ENCODE data around the gene CCDC122.
A peak's percentile ranks its signal among the peaks of the same experiment; 100 is the strongest.

The CCDC122 gene

GRCh38 chr13:43878892-43879754 lies at the start of gene CCDC122:
Gene CCDC122, minus strand, starts transcription at chr13:43879740. Its CDS starts 10,364 bp downstream, at chr13:43869376.
- no peaks in the 10 kb centered on the region for H3K36me3 ChIP-seq (ENCODE audit: insufficient read depth, low read length)
- peaks cover 12% of the 10 kb centered on the region for H3K4me1 ChIP-seq (ENCODE audit: insufficient read depth, low read length)
- H3K9ac ChIP-seq (ENCODE audit: low read length), result peak within 1 kb of the TSS; percentile 62
- H3K27me3 ChIP-seq (ENCODE audit: control insufficient read depth in 1 of 2, insufficient read depth in 2 of 2, low read length in 2 of 2), result no peaks in the 10 kb centered on the region
- no peaks in the 10 kb centered on the region for H3K9me3 ChIP-seq (ENCODE audit: low read length)
- H3K4me3 ChIP-seq (ENCODE audit: low read depth in 1 of 2, low read length in 2 of 2), result peak within 1 kb of the TSS; percentile 68 to 74
- peak within 1 kb of the TSS; percentile 93 for H3K27ac ChIP-seq (ENCODE audit: low read depth, low read length)

DNA sequence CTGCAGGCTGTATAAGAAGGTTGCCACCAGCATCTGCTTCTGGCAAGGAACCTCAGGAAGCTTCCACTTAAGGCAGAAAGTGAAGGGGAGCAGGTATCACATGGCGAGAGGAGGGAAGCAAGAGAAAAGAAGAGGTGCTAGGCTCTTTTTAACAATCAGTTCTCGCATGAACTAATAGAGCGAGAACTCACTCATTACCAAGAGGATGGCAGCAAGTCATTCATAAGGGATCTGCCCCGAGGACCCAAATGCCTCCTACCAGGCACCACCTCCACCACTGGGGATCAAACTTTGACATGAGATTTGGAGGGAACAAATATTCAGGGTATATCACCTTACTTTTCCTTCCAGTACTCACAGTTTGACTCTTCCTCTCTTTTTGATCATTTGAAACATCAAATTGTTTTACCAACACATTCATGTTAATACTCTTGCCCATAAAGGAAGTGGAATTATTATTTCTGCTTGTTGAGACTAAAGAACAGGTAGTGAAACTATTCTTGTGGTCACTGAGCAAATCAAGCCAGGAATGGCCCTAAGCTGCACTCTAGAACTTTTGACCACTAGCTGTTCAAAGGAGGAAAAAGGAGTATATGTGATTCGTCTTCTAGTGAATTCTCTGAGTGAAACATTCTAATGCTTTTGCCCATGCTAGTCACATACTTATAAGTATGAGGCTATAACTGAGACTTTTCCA lies 45.2 kb upstream of the CCDC122 start:
- no peaks in the 10 kb centered on the region for H3K4me1 ChIP-seq (ENCODE audit: insufficient read depth, low read length)
- H3K36me3 ChIP-seq (ENCODE audit: insufficient read depth, low read length), result no peaks in the 10 kb centered on the region
- H3K4me3 ChIP-seq (ENCODE audit: low read depth in 1 of 2, low read length in 2 of 2), result no peak overlapping the region
- H3K9ac ChIP-seq (ENCODE audit: low read length), result no peak overlapping the region
- H3K9me3 ChIP-seq (ENCODE audit: low read length), result no peaks in the 10 kb centered on the region
- H3K27me3 ChIP-seq (ENCODE audit: control insufficient read depth in 1 of 2, insufficient read depth in 2 of 2, low read length in 2 of 2), result no peaks in the 10 kb centered on the region
- H3K27ac ChIP-seq (ENCODE audit: low read depth, low read length), result no peak overlapping the region

- Histone ChIP-seq H3K4me3 (ENCODE audit: low read depth in 1 of 2, low read length in 2 of 2) (no peak overlapping the region), H3K9ac (ENCODE audit: low read length) (no peak overlapping the region)
These were observed 41.6 kb upstream of the CCDC122 start for GRCh38 chr13:43920965-43921674.

DNA sequence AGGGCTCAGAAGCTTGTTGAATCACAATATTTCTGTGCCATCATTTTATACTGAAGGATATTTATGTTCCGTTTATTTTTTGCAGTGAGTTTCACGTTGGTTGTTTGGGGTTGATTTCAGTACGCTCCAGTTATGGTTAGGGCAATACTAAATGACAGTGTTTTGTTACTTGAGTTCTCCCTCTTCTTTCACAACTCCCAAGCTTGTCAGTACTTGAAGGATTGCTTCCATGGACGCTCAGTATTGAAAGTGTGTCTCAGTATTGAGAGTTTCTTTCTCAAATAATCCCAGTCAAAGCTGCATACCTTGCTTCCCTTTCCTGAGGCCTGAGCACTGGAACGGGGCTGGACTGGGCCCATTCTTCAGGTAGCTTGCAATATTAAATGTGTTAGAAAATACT lies 39.1 kb upstream of the CCDC122 start:
- Histone ChIP-seq H3K27ac (ENCODE audit: low read depth, low read length) (no peak overlapping the region), H3K9ac (ENCODE audit: low read length) (no peak overlapping the region), H3K27me3 (ENCODE audit: control insufficient read depth in 1 of 2, insufficient read depth in 2 of 2, low read length in 2 of 2) (no peaks in the 10 kb centered on the region), H3K4me3 (ENCODE audit: low read depth in 1 of 2, low read length in 2 of 2) (no peak overlapping the region), H3K9me3 (ENCODE audit: low read length) (no peaks in the 10 kb centered on the region), H3K4me1 (ENCODE audit: insufficient read depth, low read length) (no peaks in the 10 kb centered on the region), H3K36me3 (ENCODE audit: insufficient read depth, low read length) (no peaks in the 10 kb centered on the region)

More at GRCh38 chr13:43920965-43921674, 41.6 kb upstream of the CCDC122 start:
- no peaks in the 10 kb centered on the region for H3K9me3 ChIP-seq (ENCODE audit: low read length)
- no peak overlapping the region for H3K27ac ChIP-seq (ENCODE audit: low read depth, low read length)
- H3K36me3 ChIP-seq (ENCODE audit: insufficient read depth, low read length), result no peaks in the 10 kb centered on the region
- H3K4me1 ChIP-seq (ENCODE audit: insufficient read depth, low read length), result no peaks in the 10 kb centered on the region
- no peaks in the 10 kb centered on the region for H3K27me3 ChIP-seq (ENCODE audit: control insufficient read depth in 1 of 2, insufficient read depth in 2 of 2, low read length in 2 of 2)

DNA sequence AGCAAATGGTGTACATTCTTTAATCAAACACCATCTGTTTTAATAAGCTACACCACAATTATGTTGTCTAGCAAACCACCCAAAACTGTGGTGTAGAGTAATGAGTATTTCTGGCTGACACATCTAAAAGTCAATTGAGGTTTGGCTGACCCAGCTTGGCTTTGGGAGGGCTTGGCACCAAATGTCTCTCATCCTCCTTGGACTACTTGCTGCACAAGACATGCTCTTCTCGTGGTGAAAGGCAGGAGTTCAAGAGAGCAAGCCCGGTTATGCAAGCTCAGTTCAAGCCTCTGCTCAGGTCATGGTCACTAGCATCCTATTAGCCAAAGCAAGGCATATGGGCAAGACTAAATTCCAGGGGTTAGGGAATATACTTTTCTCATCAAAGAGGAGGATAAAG lies 37.3 kb upstream of the CCDC122 start:
- Histone ChIP-seq H3K4me1 (ENCODE audit: insufficient read depth, low read length) (no peaks in the 10 kb centered on the region), H3K4me3 (ENCODE audit: low read depth in 1 of 2, low read length in 2 of 2) (no peak overlapping the region), H3K27me3 (ENCODE audit: control insufficient read depth in 1 of 2, insufficient read depth in 2 of 2, low read length in 2 of 2) (no peaks in the 10 kb centered on the region), H3K27ac (ENCODE audit: low read depth, low read length) (no peak overlapping the region), H3K9ac (ENCODE audit: low read length) (no peak overlapping the region), H3K9me3 (ENCODE audit: low read length) (no peaks in the 10 kb centered on the region), H3K36me3 (ENCODE audit: insufficient read depth, low read length) (no peaks in the 10 kb centered on the region)

GRCh38 chr13:43915451-43915850 lies 35.9 kb upstream of the CCDC122 start:
- H3K9ac ChIP-seq (ENCODE audit: low read length), result no peak overlapping the region
- no peak overlapping the region for H3K27ac ChIP-seq (ENCODE audit: low read depth, low read length)
- no peaks in the 10 kb centered on the region for H3K9me3 ChIP-seq (ENCODE audit: low read length)
- no peak overlapping the region for H3K4me3 ChIP-seq (ENCODE audit: low read depth in 1 of 2, low read length in 2 of 2)
- no peaks in the 10 kb centered on the region for H3K27me3 ChIP-seq (ENCODE audit: control insufficient read depth in 1 of 2, insufficient read depth in 2 of 2, low read length in 2 of 2)
- no peaks in the 10 kb centered on the region for H3K4me1 ChIP-seq (ENCODE audit: insufficient read depth, low read length)
- H3K36me3 ChIP-seq (ENCODE audit: insufficient read depth, low read length), result no peaks in the 10 kb centered on the region

DNA sequence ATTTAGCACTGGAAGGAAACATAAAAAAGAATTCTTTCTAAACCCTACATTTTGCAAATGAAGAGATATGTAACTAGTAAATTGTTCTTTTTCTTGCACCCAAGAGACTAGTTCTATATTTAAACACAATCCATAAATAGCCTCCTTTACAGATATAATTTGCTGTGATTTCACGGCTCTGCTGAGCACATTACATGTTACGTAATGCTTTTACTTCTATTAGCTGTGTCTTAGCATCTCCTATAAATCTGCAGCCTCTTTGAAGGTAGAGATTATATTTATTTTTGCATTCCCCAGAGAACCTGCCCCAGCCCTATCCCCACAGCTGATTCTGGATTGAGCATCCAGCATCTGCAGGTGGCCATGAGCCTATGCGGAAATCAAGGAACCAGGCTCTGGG lies 32.3 kb upstream of the CCDC122 start:
- Histone ChIP-seq H3K36me3 (ENCODE audit: insufficient read depth, low read length) (no peaks in the 10 kb centered on the region), H3K9me3 (ENCODE audit: low read length) (no peaks in the 10 kb centered on the region), H3K27me3 (ENCODE audit: control insufficient read depth in 1 of 2, insufficient read depth in 2 of 2, low read length in 2 of 2) (no peaks in the 10 kb centered on the region), H3K27ac (ENCODE audit: low read depth, low read length) (no peak overlapping the region), H3K9ac (ENCODE audit: low read length) (no peak overlapping the region), H3K4me3 (ENCODE audit: low read depth in 1 of 2, low read length in 2 of 2) (no peak overlapping the region), H3K4me1 (ENCODE audit: insufficient read depth, low read length) (peaks cover 6% of the 10 kb centered on the region)

- no peaks in the 10 kb centered on the region for H3K9me3 ChIP-seq (ENCODE audit: low read length)
- no peak overlapping the region for H3K9ac ChIP-seq (ENCODE audit: low read length)
- H3K27ac ChIP-seq (ENCODE audit: low read depth, low read length), result no peak overlapping the region
- H3K4me1 ChIP-seq (ENCODE audit: insufficient read depth, low read length), result peaks cover 6% of the 10 kb centered on the region
- H3K27me3 ChIP-seq (ENCODE audit: control insufficient read depth in 1 of 2, insufficient read depth in 2 of 2, low read length in 2 of 2), result no peaks in the 10 kb centered on the region
- no peaks in the 10 kb centered on the region for H3K36me3 ChIP-seq (ENCODE audit: insufficient read depth, low read length)
- no peak overlapping the region for H3K4me3 ChIP-seq (ENCODE audit: low read depth in 1 of 2, low read length in 2 of 2)
These were observed 31.7 kb upstream of the CCDC122 start for GRCh38 chr13:43911278-43911677.

DNA sequence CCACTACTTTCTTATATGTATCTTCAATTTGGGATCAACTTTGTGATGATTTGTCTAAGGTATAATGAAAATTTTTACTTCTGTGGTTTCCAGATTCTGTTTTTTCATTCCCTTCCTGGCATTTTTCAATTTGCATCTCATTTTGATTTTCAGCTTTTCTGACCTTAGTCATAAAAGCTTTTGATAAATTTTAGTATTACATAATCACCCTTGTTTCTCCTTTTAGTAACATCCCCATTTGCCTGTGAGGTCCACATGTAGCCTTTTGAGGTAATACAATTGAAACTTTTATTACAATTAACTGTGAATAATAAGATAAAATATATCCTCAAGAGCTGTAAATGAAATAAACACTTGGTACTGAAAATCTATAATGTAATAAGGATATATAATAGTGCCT lies 31.3 kb upstream of the CCDC122 start:
- H3K4me1 ChIP-seq (ENCODE audit: insufficient read depth, low read length), result peaks cover 6% of the 10 kb centered on the region
- no peaks in the 10 kb centered on the region for H3K27me3 ChIP-seq (ENCODE audit: control insufficient read depth in 1 of 2, insufficient read depth in 2 of 2, low read length in 2 of 2)
- H3K36me3 ChIP-seq (ENCODE audit: insufficient read depth, low read length), result no peaks in the 10 kb centered on the region
- no peak overlapping the region for H3K4me3 ChIP-seq (ENCODE audit: low read depth in 1 of 2, low read length in 2 of 2)
- no peak overlapping the region for H3K9ac ChIP-seq (ENCODE audit: low read length)
- no peaks in the 10 kb centered on the region for H3K9me3 ChIP-seq (ENCODE audit: low read length)
- H3K27ac ChIP-seq (ENCODE audit: low read depth, low read length), result no peak overlapping the region

DNA sequence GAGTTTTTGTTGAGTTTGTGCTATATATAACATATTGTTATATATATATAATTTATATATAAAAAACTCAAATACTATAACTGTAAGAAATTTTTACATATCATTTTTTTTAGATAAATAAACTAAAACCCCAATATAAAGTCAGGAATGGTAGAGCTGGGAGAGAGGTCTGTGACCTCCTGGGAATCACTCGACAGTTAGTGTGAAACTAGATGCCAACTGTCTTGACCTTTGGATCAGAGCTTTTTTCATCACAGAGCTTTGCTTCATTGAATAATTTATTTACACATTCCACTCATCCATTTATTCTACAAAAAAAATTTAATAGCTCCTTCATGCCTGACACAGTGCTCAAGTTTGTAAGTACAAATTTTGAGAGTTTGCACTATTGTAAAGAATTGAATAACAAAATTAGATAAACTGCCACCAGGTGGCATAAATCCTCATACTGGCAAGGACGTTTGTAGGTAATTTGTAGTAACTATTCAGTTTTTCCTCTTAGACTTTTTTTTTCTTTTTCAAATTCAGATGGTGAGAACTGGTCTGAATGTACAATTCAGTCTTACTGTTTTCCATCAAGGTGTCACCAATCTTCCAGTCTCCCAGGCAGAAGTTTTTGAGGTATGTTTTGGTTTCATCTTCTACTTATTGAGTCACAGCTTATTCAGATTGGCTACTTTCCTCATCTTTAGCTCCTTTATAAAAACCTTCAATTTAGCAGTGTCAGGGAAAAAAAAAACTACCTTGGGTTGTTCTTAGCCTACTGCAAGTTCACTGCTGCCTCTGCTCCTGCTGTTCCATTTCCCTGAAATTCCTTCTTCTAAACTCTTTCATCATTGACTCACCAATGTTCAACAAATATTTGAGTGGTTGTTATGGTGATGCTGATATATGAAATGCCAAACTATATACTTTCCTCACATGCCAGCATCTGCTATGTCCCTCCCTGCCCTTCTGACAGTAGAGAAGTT lies 28.9 kb upstream of the CCDC122 start:
- Histone ChIP-seq H3K9me3 (ENCODE audit: low read length) (no peaks in the 10 kb centered on the region), H3K9ac (ENCODE audit: low read length) (no peak overlapping the region), H3K27me3 (ENCODE audit: control insufficient read depth in 1 of 2, insufficient read depth in 2 of 2, low read length in 2 of 2) (no peaks in the 10 kb centered on the region), H3K4me3 (ENCODE audit: low read depth in 1 of 2, low read length in 2 of 2) (no peak overlapping the region), H3K27ac (ENCODE audit: low read depth, low read length) (no peak overlapping the region), H3K4me1 (ENCODE audit: insufficient read depth, low read length) (peaks cover 6% of the 10 kb centered on the region), H3K36me3 (ENCODE audit: insufficient read depth, low read length) (no peaks in the 10 kb centered on the region)

Data from muscle layer of colon (tissue), 2 donors.